HG03469 (cell line): ENCODE data around the gene DIS3L2.
"Not testable (repeated sequence)": the region's sequence is repeated elsewhere in the genome, so short reads cannot be mapped to it uniquely, and the experiment has no call there.

Source experiments
- ATAC-seq: cut with Tn5 transposase; IDR thresholded peaks from one replicate; pipeline ENCODE4 v1.9.1; 2021; ENCODE audit warnings: mild to moderate bottlenecking, moderate library complexity, moderate number of reproducible peaks; ENCODE audit not compliant: unreplicated experiment

The DIS3L2 gene

GRCh38 chr2:232378735-232379151 is 417.2 kb downstream of the DIS3L2 start, which contains the start of gene ALPP:
Gene ALPP (plus strand): TSS chr2:232378751. CDS start chr2:232378803, 52 bp downstream.
- not testable (repeated sequence) for ATAC-seq

- not testable (repeated sequence) for ATAC-seq
Observed at GRCh38 chr2:232379610-232380590, 418.4 kb downstream of the DIS3L2 start.

- not testable (repeated sequence) for ATAC-seq
Observed at GRCh38 chr2:232381204-232382031, 419.9 kb downstream of the DIS3L2 start.

GRCh38 chr2:232382331-232383225 is 421.1 kb downstream of the DIS3L2 start:
- no peak for ATAC-seq

- no peak for ATAC-seq
Observed at GRCh38 chr2:232384466-232384865, 423.0 kb downstream of the DIS3L2 start.

GRCh38 chr2:232385058-232385457 is 423.5 kb downstream of the DIS3L2 start:
- ATAC-seq, result not testable (repeated sequence)

GRCh38 chr2:232385660-232386489 is 424.4 kb downstream of the DIS3L2 start:
- ATAC-seq, result no peak

GRCh38 chr2:232386490-232386739 is 424.9 kb downstream of the DIS3L2 start:
- ATAC-seq, result no peak
